Right lobe of liver (tissue), 6 donors: ENCODE results near the gene CHST1. TPM values are rescaled to one million over a fixed set of nuclear protein-coding genes. Genes with fewer than 3 reads are reported as not detected.

Experiments
- ATAC-seq, 4 donors: fragments of 200-7000 bp; cut with Tn5 transposase; one replicate each; pipeline ENCODE4 v1.9.1; 2020; ENCODE audit warnings: mild to moderate bottlenecking in 4 of 4, moderate library complexity in 4 of 4
- DNase-seq, 3 donors: peaks; one replicate each; pipeline ENCODE4 v3.0.0-alpha.2; 2020
- H3K27ac ChIP-seq, 3 donors: fragments of 200-600 bp; one replicate each; pipeline ENCODE4 v1.8.0; 2022
- H3K27me3 ChIP-seq, 2 donors: fragments of 200-600 bp; one replicate each; pipeline ENCODE4 v1.8.0; 2022
- H3K36me3 ChIP-seq, 4 donors: fragments of 200-600 bp; sonication (generic) in 1 of 4; one replicate each; pipeline versions ENCODE4 v1.5.1 to v1.8.0; 2017 to 2022; ENCODE audit warnings: control low read depth in 1 of 4
- H3K4me1 ChIP-seq, 4 donors: fragments of 200-600 bp; sonication (generic) in 1 of 4; one replicate each; pipeline versions ENCODE4 v1.5.1 to v1.8.0; 2017 to 2022; ENCODE audit warnings: control low read depth in 1 of 4
- H3K4me3 ChIP-seq, 3 donors: fragments of 200-600 bp; one replicate each; pipeline ENCODE4 v1.8.0; 2022
- H3K9me3 ChIP-seq, 4 donors: fragments of 200-600 bp; sonication (generic) in 1 of 4; one replicate each; pipeline versions ENCODE4 v1.5.1 to v1.8.0; 2017 to 2022; ENCODE audit warnings: control low read depth in 1 of 4
- CTCF ChIP-seq, 4 donors: fragments of 200-600 bp in 3 of 4; fragments of 450-650 bp in 1 of 4; IDR thresholded peaks; one replicate each; pipeline versions ENCODE4 v1.5.1 to v1.8.0; 2016 to 2022; ENCODE audit warnings: antibody characterized with exemption in 4 of 4, mild to moderate bottlenecking in 2 of 4
- POLR2A ChIP-seq: fragments of 450-650 bp; IDR thresholded peaks from one replicate; pipeline ENCODE4 v1.6.1; 2017; ENCODE audit warnings: antibody characterized with exemption, mild to moderate bottlenecking
- WGBS: methylation state at CpG from one replicate; pipeline ENCODE4 v1.1.6; 2018; ENCODE audit warnings: low coverage, low lambda C conversion rate; ENCODE audit not compliant: insufficient coverage; ENCODE audit errors: missing lambda C conversion rate; 5-methylcytosine and 5-hydroxymethylcytosine counted together
- intact Hi-C, 2 donors: fragments of 100-400 bp; cut with DNase I; formaldehyde crosslinking; loops; one replicate each; pipeline versions ENCODE4 v1.11.2 to v1.14.1; 2022
- total RNA-seq, 6 experiments: library from RNA; depleted of rRNA in 2 of 6; stranded (reverse); fragments of >200 nt in 2 of 6; fragmentation: NEBNext Ultra II Directional in 3 of 6; extraction: Animal tissue kit (Norgen Biotek cat#: 25700) in 3 of 6; gene quantifications; one replicate each; pipeline versions ENCODE4 v1.1.0 to v1.2.4, GENCODE V29; 2016 to 2023
- donor health status: DM: no; HTN: yes; CAD: no.
- donor health status: DM: no; HTN: no; CAD: no.
- donor health status: DM: no; HTN: no; CAD: no.
- donor health status: DM: no; HTN: yes; CAD: no.
- donor health status: DM: no; HTN: yes; CAD: no.

Gene CHST1
- total RNA-seq, 6 experiments from 2014 or later: 0.49 to 1.6 (median 0.92) TPM

- TF ChIP-seq CTCF (IDR thresholded peaks at IDR 0.05): no peak
- TF ChIP-seq POLR2A: no peak
- Histone ChIP-seq H3K4me1 (no peaks in the 10 kb centered on the region), H3K4me3 (no peak overlapping the region), H3K27ac (no peak overlapping the region), H3K36me3 (no peaks in the 10 kb centered on the region), H3K9me3 (no peaks in the 10 kb centered on the region), H3K27me3 (no peaks in the 10 kb centered on the region)
- ATAC-seq (no peak), DNase-seq (peak in 1 of 3 donors; percentile 14)
- intact Hi-C loops: no loop called here
- WGBS: 13% methylated on average over 2 of the region's 2 CpGs
These were observed 23.5 kb downstream of the CHST1 start for GRCh38 chr11:45641961-45642360.

GRCh38 chr11:45638051-45638450 lies 27.4 kb downstream of the CHST1 start:
- Histone ChIP-seq H3K27me3 (no peaks in the 10 kb centered on the region), H3K4me1 (no peaks in the 10 kb centered on the region), H3K27ac (no peak overlapping the region), H3K9me3 (no peaks in the 10 kb centered on the region), H3K36me3 (no peaks in the 10 kb centered on the region), H3K4me3 (no peak overlapping the region)
- TF ChIP-seq POLR2A (no peak), CTCF (IDR thresholded peaks at IDR 0.05) (no peak)
- intact Hi-C loops: no loop called here
- ATAC-seq: no peak
- DNase-seq: no peak
- WGBS: 25% methylated on average over 1 of the region's 2 CpGs

GRCh38 chr11:45635907-45636306 lies 29.5 kb downstream of the CHST1 start:
- H3K27ac ChIP-seq: no peak overlapping the region
- intact Hi-C loops: no loop called here
- WGBS: no CpG with 5 or more reads among the region's 1 CpG
- TF ChIP-seq POLR2A (no peak), CTCF (IDR thresholded peaks at IDR 0.05) (no peak)
- ATAC-seq (no peak), DNase-seq (no peak)
- H3K4me3 ChIP-seq: no peak overlapping the region
- no peaks in the 10 kb centered on the region for H3K4me1 ChIP-seq
- H3K36me3 ChIP-seq: no peaks in the 10 kb centered on the region
- H3K9me3 ChIP-seq: no peaks in the 10 kb centered on the region
- H3K27me3 ChIP-seq: no peaks in the 10 kb centered on the region

GRCh38 chr11:45625611-45626010 lies 39.8 kb downstream of the CHST1 start:
- no peak overlapping the region for H3K4me3 ChIP-seq
- DNase-seq: no peak
- no peaks in the 10 kb centered on the region for H3K27me3 ChIP-seq
- no peaks in the 10 kb centered on the region for H3K9me3 ChIP-seq
- no peak for ATAC-seq
- intact Hi-C loops: no loop called here
- H3K4me1 ChIP-seq: no peaks in the 10 kb centered on the region
- no peaks in the 10 kb centered on the region for H3K36me3 ChIP-seq
- no peak overlapping the region for H3K27ac ChIP-seq
- WGBS: 84% methylated on average over 5 of the region's 6 CpGs
- TF ChIP-seq CTCF (IDR thresholded peaks at IDR 0.05) (no peak), POLR2A (no peak)

GRCh38 chr11:45624095-45624494 lies 41.3 kb downstream of the CHST1 start:
- H3K4me3 ChIP-seq: no peak overlapping the region
- TF ChIP-seq CTCF (IDR thresholded peaks at IDR 0.05): no peak
- TF ChIP-seq POLR2A: no peak
- H3K9me3 ChIP-seq: no peaks in the 10 kb centered on the region
- no CpG with 5 or more reads among the region's 2 CpGs for WGBS
- no peak for DNase-seq
- no peaks in the 10 kb centered on the region for H3K36me3 ChIP-seq
- no peaks in the 10 kb centered on the region for H3K27me3 ChIP-seq
- no peaks in the 10 kb centered on the region for H3K4me1 ChIP-seq
- intact Hi-C loops: no loop called here
- H3K27ac ChIP-seq: no peak overlapping the region
- no peak for ATAC-seq
